HepG2 (cell line): ENCODE results near the gene SH3D19. TPM values are rescaled to one million over a fixed set of nuclear protein-coding genes. Genes with fewer than 3 reads are reported as not detected.
A peak's percentile ranks its signal among the peaks of the same experiment; 100 is the strongest.

Experiments used
- ATAC-seq: fragments of 200-7000 bp; cut with Tn5 transposase; 3 replicates; pipeline ENCODE4 v1.9.1; 2020; ENCODE audit warnings: mild to moderate bottlenecking, moderate library complexity
- BruUV-seq: library from RNA; stranded (reverse); fragments of 400-500 nt; replicated peaks from 2 replicates; lab custom pipeline; 2021; lab: Mats Ljungman, UMichigan
- CTCF ChIA-PET: fragments of 300-600 bp; formaldehyde crosslinking; extraction: SDS; loops from one replicate; lab custom pipeline; 2021; ENCODE audit warnings: low total read pairs, inconsistent platforms, low intra/inter-chr PET ratio; lab: Yijun Ruan, JAX
- POLR2A ChIA-PET: fragments of 350-600 bp; sonication (Branson Sonifier 250); formaldehyde crosslinking; loops from one replicate; lab custom pipeline; 2020; ENCODE audit warnings: antibody characterized with exemption, inconsistent platforms; lab: Yijun Ruan, JAX
- DNase-seq: peaks from one replicate; pipeline ENCODE4 v3.0.0-alpha.2; 2015; ENCODE audit warnings: low spot score
- FAIRE-seq: peaks from 3 replicates; lab custom pipeline; 2011; peaks lifted over from hg19 to GRCh38; lab: Jason Lieb, UNC
- H2AFZ ChIP-seq: one replicate; pipeline ENCODE4 v1.6.1; 2011; ENCODE audit warnings: low read length, inconsistent platforms
- H3K27ac ChIP-seq: fragments of 300-600 bp; 3 replicates; pipeline ENCODE4 v1.8.0; 2011; ENCODE audit warnings: mixed run types, mild to moderate bottlenecking, mixed read lengths, low read length, inconsistent platforms; ENCODE audit not compliant: insufficient read depth; ENCODE audit errors: extremely low read length
- H3K27me3 ChIP-seq, 2 experiments: fragments of 200-600 bp in 1 of 2; 2 replicates in 1 of 2; 3 replicates in 1 of 2; pipeline versions ENCODE4 v1.6.0 to v1.8.0; 2011; ENCODE audit warnings: low read length in 2 of 2, mild to moderate bottlenecking in 2 of 2, moderate library complexity in 2 of 2, inconsistent platforms in 1 of 2; ENCODE audit not compliant: insufficient read depth in 2 of 2, control insufficient read depth in 1 of 2
- H3K36me3 ChIP-seq, 2 experiments: fragments of 200-600 bp in 1 of 2; replicated peaks in 1 of 2; 2 replicates in 1 of 2; 3 replicates in 1 of 2; pipeline versions ENCODE4 v1.5.1 to v1.8.0; 2011; ENCODE audit warnings: low read length in 2 of 2, inconsistent platforms in 1 of 2; ENCODE audit not compliant: insufficient read depth in 2 of 2, control insufficient read depth in 1 of 2
- H3K4me1 ChIP-seq: 2 replicates; pipeline ENCODE4 v1.5.1; 2012; ENCODE audit warnings: low read length, inconsistent platforms; ENCODE audit not compliant: insufficient read depth
- H3K4me2 ChIP-seq: 2 replicates; pipeline ENCODE4 v1.6.0; 2011; ENCODE audit warnings: low read depth, low read length, inconsistent platforms
- H3K4me3 ChIP-seq, 3 experiments: fragments of 200-600 bp in 1 of 3; sonication (generic), shearing (Covaris generic) in 1 of 3; replicated peaks in 1 of 3; 2 replicates each; pipeline ENCODE4 v1.5.1; 2011 to 2016; ENCODE audit warnings: low read length in 3 of 3, inconsistent platforms in 2 of 3, low read depth in 2 of 3, mild to moderate bottlenecking in 2 of 3, control low read depth in 1 of 3, mixed read lengths in 1 of 3; ENCODE audit not compliant: insufficient read depth in 1 of 3
- H3K79me2 ChIP-seq: one replicate; pipeline ENCODE4 v1.6.1; 2011; ENCODE audit warnings: low read length, inconsistent platforms; ENCODE audit not compliant: insufficient read depth
- H3K9ac ChIP-seq: 2 replicates; pipeline ENCODE4 v1.6.0; 2011; ENCODE audit warnings: mild to moderate bottlenecking, low read depth, low read length, inconsistent platforms; ENCODE audit not compliant: insufficient read depth
- H3K9me3 ChIP-seq: 2 replicates; pipeline ENCODE4 v1.5.1; 2012; ENCODE audit warnings: mild to moderate bottlenecking, low read length
- H4K20me1 ChIP-seq: 2 replicates; pipeline ENCODE4 v1.6.0; 2011; ENCODE audit warnings: inconsistent platforms, mild to moderate bottlenecking, low read length, moderate library complexity; ENCODE audit not compliant: insufficient read depth
- ARID3A ChIP-seq: IDR thresholded peaks from 2 replicates; pipeline ENCODE4 v1.6.1; 2012; ENCODE audit warnings: low read depth, low read length, improper control_type of control experiment
- BCL3 ChIP-seq: sonication (generic); formaldehyde crosslinking; IDR thresholded peaks from 2 replicates; pipeline ENCODE4 v1.5.1; 2020; ENCODE audit warnings: mild to moderate bottlenecking, missing genetic modification reagents, moderate library complexity
- BCL6 ChIP-seq: IDR thresholded peaks from 2 replicates; pipeline ENCODE4 v1.6.1; 2016; ENCODE audit warnings: missing genetic modification reagents, missing compliant biosample characterization
- CC2D1A ChIP-seq: sonication (generic); formaldehyde crosslinking; IDR thresholded peaks from 2 replicates; pipeline ENCODE4 v1.8.1; 2023; ENCODE audit warnings: mild to moderate bottlenecking, missing genetic modification reagents
- FOXK1 ChIP-seq: sonication (generic); formaldehyde crosslinking; IDR thresholded peaks from 2 replicates; pipeline ENCODE4 v1.4.0; 2020; ENCODE audit warnings: low read depth, missing genetic modification reagents, borderline replicate concordance
- FOXP4 ChIP-seq: sonication (generic); formaldehyde crosslinking; IDR thresholded peaks from 2 replicates; pipeline ENCODE4 v1.4.0; 2020; ENCODE audit warnings: missing genetic modification reagents
- HDAC1 ChIP-seq: sonication (generic); formaldehyde crosslinking; IDR thresholded peaks from 2 replicates; pipeline ENCODE4 v1.5.1; 2020; ENCODE audit warnings: mild to moderate bottlenecking, missing genetic modification reagents
- ISL2 ChIP-seq: sonication (generic); formaldehyde crosslinking; IDR thresholded peaks from 2 replicates; pipeline ENCODE4 v1.5.0; 2020; ENCODE audit warnings: missing genetic modification reagents
- JUND ChIP-seq: sonication (generic); formaldehyde crosslinking; IDR thresholded peaks from 2 replicates; pipeline ENCODE4 v1.8.0; 2022; ENCODE audit warnings: mild to moderate bottlenecking, missing genetic modification reagents
- NFKBIZ ChIP-seq: IDR thresholded peaks from 2 replicates; pipeline ENCODE4 v1.6.1; 2018; ENCODE audit warnings: missing genetic modification reagents, missing compliant biosample characterization
- RCOR2 ChIP-seq: IDR thresholded peaks from 2 replicates; pipeline ENCODE4 v1.6.1; 2016; ENCODE audit warnings: missing biosample characterization, missing genetic modification reagents
- REPIN1 ChIP-seq: sonication (generic); formaldehyde crosslinking; IDR thresholded peaks from 2 replicates; pipeline ENCODE4 v1.8.0; 2022; ENCODE audit warnings: missing genetic modification reagents, low read depth, mild to moderate bottlenecking, borderline replicate concordance
- SALL1 ChIP-seq: sonication (generic); formaldehyde crosslinking; IDR thresholded peaks from 2 replicates; pipeline ENCODE4 v1.8.0; 2022; ENCODE audit warnings: mild to moderate bottlenecking, missing genetic modification reagents
- TARDBP ChIP-seq: sonication (generic); formaldehyde crosslinking; IDR thresholded peaks from 2 replicates; pipeline ENCODE4 v1.8.0; 2022; ENCODE audit warnings: mild to moderate bottlenecking, missing genetic modification reagents
- ZNF589 ChIP-seq: sonication (generic); formaldehyde crosslinking; conservative IDR thresholded peaks from 2 replicates; pipeline ENCODE4 v1.8.0; 2022; ENCODE audit warnings: mild to moderate bottlenecking, moderate library complexity, missing genetic modification reagents
- ZNF605 ChIP-seq: sonication (generic); formaldehyde crosslinking; IDR thresholded peaks from 2 replicates; pipeline ENCODE4 v1.8.0; 2022; ENCODE audit warnings: mild to moderate bottlenecking, missing genetic modification reagents
- ZNF614 ChIP-seq: IDR thresholded peaks from 2 replicates; pipeline ENCODE4 v1.6.1; 2018; ENCODE audit warnings: missing biosample characterization, missing genetic modification reagents, inconsistent platforms, borderline replicate concordance
- WGBS: methylation state at CpG from one replicate; pipeline ENCODE4 v1.1.6; 2017; ENCODE audit warnings: low lambda C conversion rate; 5-methylcytosine and 5-hydroxymethylcytosine counted together
- in situ Hi-C: cut with HindIII; loops from 2 replicates; pipeline ENCODE4 v1.10.0; 2017; ENCODE audit warnings: low pct_unique_long_range_greater_than_20kb; ENCODE audit not compliant: extremely low pct_ligation_motif_present
- intact Hi-C: fragments of 100-400 bp; cut with micrococcal nuclease; formaldehyde crosslinking; loops from one replicate; pipeline ENCODE4 v1.10.0; 2022; ENCODE audit not compliant: unreplicated experiment
- polyA plus RNA-seq, 8 experiments: library from polyadenylated mRNA; depleted of rRNA in 3 of 8; stranded (reverse) in 7 of 8; unstranded in 1 of 8; fragments of >200 nt; fragmentation: Illumina TruSeq in 4 of 8; extraction: Trizol in 4 of 8; gene quantifications; 2 replicates each; pipeline versions ENCODE4 v1.2.1 to v1.2.3, GENCODE V29; 2011 to 2016; ENCODE audit warnings: low read depth in 4 of 8, missing spikeins in 1 of 8, mixed read lengths in 1 of 8; ENCODE audit not compliant: insufficient read depth in 1 of 8
- total RNA-seq, 5 experiments: library from RNA; depleted of rRNA; stranded (reverse); fragments of >200 nt; fragmentation: Illumina TruSeq; extraction: Trizol; gene quantifications; 2 replicates each; pipeline ENCODE4 v1.2.3, GENCODE V29; 2016; ENCODE audit warnings: low read depth in 1 of 5
- TF ChIP-seq, protein P1 (sequence below): IDR thresholded peaks from 2 replicates; pipeline ENCODE4 v1.6.1; 2016; ENCODE audit warnings: mild to moderate bottlenecking

Gene SH3D19
- total and polyA plus RNA-seq, 2 of the 13 experiments (the other 11 are each of a cell fraction or from before 2014, with no cell fraction given), result 31.2 to 38.0 TPM

- ATAC-seq (peak; percentile 94), DNase-seq (peak; percentile 91), FAIRE-seq (peak; percentile 44)
- Histone ChIP-seq H3K79me2 (peaks cover 76% of the 10 kb centered on the region), H3K27me3 (no peaks in the 10 kb centered on the region), H3K27ac (peak overlapping the region; percentile 79), H3K4me2 (peak overlapping the region; percentile 61), H3K9ac (peak overlapping the region; percentile 23; the same call in 1 of the 2 replicates), H3K4me1 (peaks cover 78% of the 10 kb centered on the region), H3K36me3 (peaks cover 0 to 5% of the 10 kb centered on the region in 2 experiments; a peak in 2 of 5 replicates), H2AFZ (no peak overlapping the region), H3K4me3 (peak overlapping the region in 1 of 3 experiments; percentile 24; a peak in 1 of 6 replicates), H3K9me3 (no peaks in the 10 kb centered on the region), H4K20me1 (no peaks in the 10 kb centered on the region; the same call in 1 of the 2 replicates)
- 22% methylated on average over 2 of the region's 2 CpGs for WGBS
- ChIA-PET POLR2A (interaction anchor here (0.8 to 1.6 kb wide), 4 partner anchors 16 to 73 kb away, joined by 3 to 21 read pairs (median 4); partner anchors contain the start of gene SH3D19), CTCF (no interaction called here)
- in situ Hi-C loops, result no loop called here
- intact Hi-C loops, result no loop called here
- no TSS peak for BruUV-seq
- TF ChIP-seq ISL2 (CRISPR knock-in tag) (peak; percentile 89), ZNF605 (peak; percentile 61; the same call in 1 of the 2 replicates), BCL6 (CRISPR knock-in tag) (peak; percentile 65; the same call in 1 of the 2 replicates), ZNF614 (CRISPR knock-in tag) (0 out of 2 replicates have a peak, but pooled peaks have one; percentile 71), JUND (CRISPR knock-in tag) (peak; percentile 55), FOXK1 (CRISPR knock-in tag) (0 out of 2 replicates have a peak, but pooled peaks have one; percentile 26), SALL1 (CRISPR knock-in tag) (peak; percentile 83), CC2D1A (CRISPR knock-in tag) (no peak), RCOR2 (CRISPR knock-in tag) (peak; percentile 72; the same call in 1 of the 2 replicates), BCL3 (CRISPR knock-in tag) (0 out of 2 replicates have a peak, but pooled peaks have one; percentile 39), HDAC1 (CRISPR knock-in tag) (peak; percentile 62), REPIN1 (peak; percentile 51; the same call in 1 of the 2 replicates), FOXP4 (CRISPR knock-in tag) (peak; percentile 95), ZNF589 (CRISPR knock-in tag) (no peak), NFKBIZ (CRISPR knock-in tag) (peak; percentile 72; the same call in 1 of the 2 replicates), ARID3A (peak; percentile 86), TARDBP (CRISPR knock-in tag) (peak; percentile 68)
- TF ChIP-seq, protein P1, sequence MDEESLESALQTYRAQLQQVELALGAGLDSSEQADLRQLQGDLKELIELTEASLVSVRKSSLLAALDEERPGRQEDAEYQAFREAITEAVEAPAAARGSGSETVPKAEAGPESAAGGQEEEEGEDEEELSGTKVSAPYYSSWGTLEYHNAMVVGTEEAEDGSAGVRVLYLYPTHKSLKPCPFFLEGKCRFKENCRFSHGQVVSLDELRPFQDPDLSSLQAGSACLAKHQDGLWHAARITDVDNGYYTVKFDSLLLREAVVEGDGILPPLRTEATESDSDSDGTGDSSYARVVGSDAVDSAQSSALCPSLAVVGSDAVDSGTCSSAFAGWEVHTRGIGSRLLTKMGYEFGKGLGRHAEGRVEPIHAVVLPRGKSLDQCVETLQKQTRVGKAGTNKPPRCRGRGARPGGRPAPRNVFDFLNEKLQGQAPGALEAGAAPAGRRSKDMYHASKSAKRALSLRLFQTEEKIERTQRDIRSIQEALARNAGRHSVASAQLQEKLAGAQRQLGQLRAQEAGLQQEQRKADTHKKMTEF, result peak; percentile 83
Observed at GRCh38 chr4:151251603-151252304, 73.7 kb downstream of the SH3D19 start.
